Measurements from ENCODE around the gene CD84. TPM values are rescaled to one million over a fixed set of nuclear protein-coding genes. Genes with fewer than 3 reads are reported as not detected.

CD84 gene
- polyA plus RNA-seq, 1 of the 3 experiments (the other 2 are of a cell fraction), result not detected

GRCh38 chr1:160548960-160549664, 30.2 kb downstream of the CD84 start:
- ChIA-PET POLR2A (no interaction called here), CTCF (interaction anchor here (0.7 kb wide), 1 partner anchor 188 kb away, joined by 3 read pairs; no protein-coding TSS in a partner anchor)
- H3K27me3 ChIP-seq (ENCODE audit: insufficient read depth), result no peaks in the 10 kb centered on the region; the same call in 1 of the 2 replicates
- no peak overlapping the region for H2AFZ ChIP-seq (ENCODE audit: low read depth)
- 4% methylated on average over 5 of the region's 5 CpGs for WGBS (ENCODE audit: low lambda C conversion rate)
- no peaks in the 10 kb centered on the region for H3K4me1 ChIP-seq (ENCODE audit: control insufficient read depth in 1 of 2, insufficient read depth in 2 of 2, low read depth in 1 of 2, low read length in 1 of 2)
- no peak for DNase-seq
- no peaks in the 10 kb centered on the region for H3K79me2 ChIP-seq (ENCODE audit: insufficient read depth)
- no peak overlapping the region for H3K27ac ChIP-seq (ENCODE audit: low read depth in 2 of 2, low read length in 1 of 2)
- no peak for TF ChIP-seq TAF1 (IDR thresholded peaks at IDR 0.05; ENCODE audit: borderline replicate concordance, low read depth, low read length)
- TF ChIP-seq GABPA (IDR thresholded peaks at IDR 0.05; ENCODE audit: low read depth), result no peak
- TF ChIP-seq YY1 (IDR thresholded peaks at IDR 0.05; ENCODE audit: low read depth), result no peak
- TF ChIP-seq POLR2AphosphoS5 (IDR thresholded peaks at IDR 0.05; ENCODE audit: low read depth, low read length), result no peak
- no peak for TF ChIP-seq EZH2phosphoT487 (IDR thresholded peaks at IDR 0.05; ENCODE audit: borderline replicate concordance, low read depth)
- TF ChIP-seq TCF12 (IDR thresholded peaks at IDR 0.05), result no peak
- TF ChIP-seq RXRA (IDR thresholded peaks at IDR 0.05; ENCODE audit: borderline replicate concordance, low read depth), result no peak
- no peak for TF ChIP-seq USF1 (IDR thresholded peaks at IDR 0.05; ENCODE audit: borderline replicate concordance, low read depth)
- TF ChIP-seq PBX3 (IDR thresholded peaks at IDR 0.05), result no peak
- no peak for TF ChIP-seq CHD2 (IDR thresholded peaks at IDR 0.05; ENCODE audit: low read length, partially characterized antibody)
- TF ChIP-seq SMC3 (IDR thresholded peaks at IDR 0.05; ENCODE audit: low read depth, low read length), result no peak
- TF ChIP-seq IRF3 (IDR thresholded peaks at IDR 0.05; ENCODE audit: low read depth, low read length), result no peak
- no peak for TF ChIP-seq USF2 (IDR thresholded peaks at IDR 0.05; ENCODE audit: borderline replicate concordance, low read depth, low read length)
- no peak for TF ChIP-seq JUND (IDR thresholded peaks at IDR 0.05)
- TF ChIP-seq FOXM1 (IDR thresholded peaks at IDR 0.05; ENCODE audit: low read depth), result no peak
- TF ChIP-seq ELF1 (IDR thresholded peaks at IDR 0.05), result no peak
- TF ChIP-seq RAD21 (IDR thresholded peaks at IDR 0.05; ENCODE audit: low read length), result no peak
- no peak for TF ChIP-seq RCOR1 (IDR thresholded peaks at IDR 0.05; ENCODE audit: low read length)
- no peak for TF ChIP-seq SIN3A (IDR thresholded peaks at IDR 0.05; ENCODE audit: borderline replicate concordance, low read depth, low read length)
- no peaks in the 10 kb centered on the region for H3K36me3 ChIP-seq (replicated peaks in 1 of 2; ENCODE audit: control insufficient read depth in 1 of 2, insufficient read depth in 2 of 2, low read length in 1 of 2)
- H3K9me3 ChIP-seq, result no peaks in the 10 kb centered on the region
- no peaks in the 10 kb centered on the region for H3K9me2 ChIP-seq
- H4K20me1 ChIP-seq (ENCODE audit: insufficient read depth), result no peaks in the 10 kb centered on the region
- H3K9ac ChIP-seq, result no peak overlapping the region
- H3F3A ChIP-seq (replicated peaks; ENCODE audit: insufficient read depth), result no peaks in the 10 kb centered on the region
- H3K4me2 ChIP-seq, result no peak overlapping the region
- no peak overlapping the region for H3K4me3 ChIP-seq (ENCODE audit: low read depth in 2 of 2, low read length in 1 of 2)
